Measurements from ENCODE around the gene SNX3. TPM values are rescaled to one million over a fixed set of nuclear protein-coding genes. Genes with fewer than 3 reads are reported as not detected.
"Not testable (repeated sequence)": the region's sequence is repeated elsewhere in the genome, so short reads cannot be mapped to it uniquely, and the experiment has no call there.

The SNX3 gene
- total RNA-seq, 1 experiment from 2014 or later: 110 TPM

- no TSS peak for BruUV-seq (replicated peaks)
- H3K79me2 ChIP-seq (ENCODE audit: low read length): peaks cover 88% of the 10 kb centered on the region
- H3K9me3 ChIP-seq (ENCODE audit: low read length): no peaks in the 10 kb centered on the region
- ATAC-seq: no peak
- H3K27ac ChIP-seq (ENCODE audit: low read length): no peak overlapping the region
- no peaks in the 10 kb centered on the region for H3K9me2 ChIP-seq (replicated peaks; ENCODE audit: low read length)
- intact Hi-C loops (cut with micrococcal nuclease): loop anchor here (5.0 kb wide), 1 partner anchor 241 kb away; no protein-coding TSS in a partner anchor
- no peak overlapping the region for H3K9ac ChIP-seq (ENCODE audit: low read length)
- no peaks in the 10 kb centered on the region for H3K27me3 ChIP-seq (ENCODE audit: low read length)
- no peak overlapping the region for H3K4me2 ChIP-seq (ENCODE audit: low read length)
- no peak overlapping the region for H3K4me3 ChIP-seq (ENCODE audit: low read length)
- no peak overlapping the region for H2AFZ ChIP-seq (ENCODE audit: low read length)
- ChIA-PET POLR2A (ENCODE audit: unreplicated experiment) (no interaction called here), CTCF (no interaction called here)
- no peak for DNase-seq
- H3F3A ChIP-seq (ENCODE audit: low read length, unreplicated experiment): no peaks in the 10 kb centered on the region
- no peak for TF ChIP-seq EZH2phosphoT487 (IDR thresholded peaks at IDR 0.05; ENCODE audit: borderline replicate concordance, low read length)
- no peak for TF ChIP-seq CTCF (conservative IDR thresholded peaks at IDR 0.05; ENCODE audit: low read depth, low read length)
- no peak for TF ChIP-seq EZH2 (IDR thresholded peaks at IDR 0.05; ENCODE audit: low read length, unreplicated experiment)
- no peaks in the 10 kb centered on the region for H3K36me3 ChIP-seq (ENCODE audit: low read depth, low read length)
- no peaks in the 10 kb centered on the region for H3K4me1 ChIP-seq (ENCODE audit: insufficient read depth, low read length)
- peaks cover 4% of the 10 kb centered on the region; the same call in 1 of the 2 replicates for H4K20me1 ChIP-seq (ENCODE audit: low read length)
These were observed 9.6 kb downstream of the SNX3 start for GRCh38 chr6:108251252-108251651.

- Histone ChIP-seq H3K4me3 (ENCODE audit: low read length) (no peak overlapping the region), H3K9me3 (ENCODE audit: low read length) (no peaks in the 10 kb centered on the region), H3K9ac (ENCODE audit: low read length) (no peak overlapping the region), H3F3A (ENCODE audit: low read length, unreplicated experiment) (no peaks in the 10 kb centered on the region), H4K20me1 (ENCODE audit: low read length) (peaks cover 4% of the 10 kb centered on the region; the same call in 1 of the 2 replicates), H3K79me2 (ENCODE audit: low read length) (peaks cover 80% of the 10 kb centered on the region), H3K27ac (ENCODE audit: low read length) (no peak overlapping the region), H3K4me1 (ENCODE audit: insufficient read depth, low read length) (no peaks in the 10 kb centered on the region), H3K9me2 (replicated peaks; ENCODE audit: low read length) (no peaks in the 10 kb centered on the region), H3K4me2 (ENCODE audit: low read length) (no peak overlapping the region), H3K36me3 (ENCODE audit: low read depth, low read length) (no peaks in the 10 kb centered on the region), H2AFZ (ENCODE audit: low read length) (no peak overlapping the region), H3K27me3 (ENCODE audit: low read length) (no peaks in the 10 kb centered on the region)
- CTCF ChIA-PET: no interaction called here
- intact Hi-C loops (cut with micrococcal nuclease): loop anchor here (5.0 kb wide), 1 partner anchor 242 kb away; no protein-coding TSS in a partner anchor
- TF ChIP-seq CTCF (conservative IDR thresholded peaks at IDR 0.05; ENCODE audit: low read depth, low read length): peak; percentile 44
- TF ChIP-seq EZH2 (IDR thresholded peaks at IDR 0.05; ENCODE audit: low read length, unreplicated experiment): no peak
- POLR2A ChIA-PET (ENCODE audit: unreplicated experiment): no interaction called here
- BruUV-seq (replicated peaks): no TSS peak
- ATAC-seq: no peak
- DNase-seq: peak; percentile 21
These were observed 10.5 kb downstream of the SNX3 start for GRCh38 chr6:108250240-108250866.

GRCh38 chr6:108247965-108248536 lies 12.8 kb downstream of the SNX3 start:
- peaks cover 4% of the 10 kb centered on the region; the same call in 1 of the 2 replicates for H4K20me1 ChIP-seq (ENCODE audit: low read length)
- 0 out of 2 replicates have a peak, but pooled peaks cover 4% of the 10 kb centered on the region for H3K36me3 ChIP-seq (ENCODE audit: low read depth, low read length)
- H3K27ac ChIP-seq (ENCODE audit: low read length): no peak overlapping the region
- no TSS peak for BruUV-seq (replicated peaks)
- no peaks in the 10 kb centered on the region for H3K27me3 ChIP-seq (ENCODE audit: low read length)
- no peaks in the 10 kb centered on the region for H3K4me1 ChIP-seq (ENCODE audit: insufficient read depth, low read length)
- no peak overlapping the region for H3K4me3 ChIP-seq (ENCODE audit: low read length)
- no peaks in the 10 kb centered on the region for H3F3A ChIP-seq (ENCODE audit: low read length, unreplicated experiment)
- ATAC-seq: no peak
- no peak overlapping the region for H3K9ac ChIP-seq (ENCODE audit: low read length)
- DNase-seq: no peak
- peaks cover 71% of the 10 kb centered on the region for H3K79me2 ChIP-seq (ENCODE audit: low read length)
- ChIA-PET POLR2A (ENCODE audit: unreplicated experiment) (no interaction called here), CTCF (interaction anchor here (1.1 kb wide), 1 partner anchor 244 kb away, joined by 3 read pairs; no protein-coding TSS in a partner anchor)
- no peaks in the 10 kb centered on the region for H3K9me2 ChIP-seq (replicated peaks; ENCODE audit: low read length)
- TF ChIP-seq CTCF (conservative IDR thresholded peaks at IDR 0.05; ENCODE audit: low read depth, low read length): 0 out of 2 replicates have a peak, but pooled peaks have one; percentile 13
- TF ChIP-seq EZH2phosphoT487 (IDR thresholded peaks at IDR 0.05; ENCODE audit: borderline replicate concordance, low read length): no peak
- H2AFZ ChIP-seq (ENCODE audit: low read length): no peak overlapping the region
- H3K4me2 ChIP-seq (ENCODE audit: low read length): no peak overlapping the region
- intact Hi-C loops (cut with micrococcal nuclease): no loop called here
- no peaks in the 10 kb centered on the region for H3K9me3 ChIP-seq (ENCODE audit: low read length)

GRCh38 chr6:108245095-108245494 lies 15.7 kb downstream of the SNX3 start:
- H2AFZ ChIP-seq (ENCODE audit: low read length); H3K9me3 ChIP-seq (ENCODE audit: low read length); DNase-seq; H4K20me1 ChIP-seq (ENCODE audit: low read length); POLR2A ChIA-PET (ENCODE audit: unreplicated experiment); CTCF ChIA-PET; H3F3A ChIP-seq (ENCODE audit: low read length, unreplicated experiment); ATAC-seq; H3K4me3 ChIP-seq (ENCODE audit: low read length); BruUV-seq (replicated peaks); H3K27ac ChIP-seq (ENCODE audit: low read length); H3K9me2 ChIP-seq (replicated peaks; ENCODE audit: low read length); H3K36me3 ChIP-seq (ENCODE audit: low read depth, low read length); H3K9ac ChIP-seq (ENCODE audit: low read length); H3K27me3 ChIP-seq (ENCODE audit: low read length); H3K4me1 ChIP-seq (ENCODE audit: insufficient read depth, low read length); H3K4me2 ChIP-seq (ENCODE audit: low read length); intact Hi-C loops (cut with micrococcal nuclease): not testable (repeated sequence)
- H3K79me2 ChIP-seq (ENCODE audit: low read length): peaks cover 61% of the 10 kb centered on the region
